AG09319 (cell line): ENCODE data around the gene RNF151.

Experiments used
- DNase-seq: peaks from one replicate; pipeline ENCODE4 v3.0.0-alpha.2; 2010; ENCODE audit warnings: low read depth; ENCODE audit errors: extremely low read depth
- CTCF ChIP-seq: IDR thresholded peaks from 2 replicates; pipeline ENCODE4 v1.5.1; 2011; ENCODE audit warnings: low read depth, mild to moderate bottlenecking, inconsistent platforms, low read length, moderate library complexity

Gene RNF151

GRCh38 chr16:1979271-1980029, 12.8 kb downstream of the RNF151 start:
- no peak for DNase-seq

GRCh38 chr16:1980030-1980769, 13.5 kb downstream of the RNF151 start:
- DNase-seq = no peak
- no peak for TF ChIP-seq CTCF

More at GRCh38 chr16:1979271-1980029, 12.8 kb downstream of the RNF151 start:
- TF ChIP-seq CTCF = no peak

GRCh38 chr16:1980770-1981087, 14.1 kb downstream of the RNF151 start:
- TF ChIP-seq CTCF = no peak

GRCh38 chr16:1981398-1981836, 14.8 kb downstream of the RNF151 start, which contains the start of gene NOXO1:
Gene NOXO1, minus strand, starts transcription at chr16:1981469. Its CDS starts 290 bp downstream, at chr16:1981179.
- TF ChIP-seq CTCF = no peak
- no peak for DNase-seq

More at GRCh38 chr16:1980770-1981087, 14.1 kb downstream of the RNF151 start:
- DNase-seq = no peak

- DNase-seq = no peak
- no peak for TF ChIP-seq CTCF
These were observed 15.4 kb downstream of the RNF151 start for GRCh38 chr16:1982013-1982433.

- DNase-seq = no peak
- peak; percentile 27 for TF ChIP-seq CTCF
These were observed 16.4 kb downstream of the RNF151 start for GRCh38 chr16:1982991-1983543.
